GM19239 (cell line): ENCODE results near the gene NOLC1.
"Not testable (repeated sequence)": the region's sequence is repeated elsewhere in the genome, so short reads cannot be mapped to it uniquely, and the experiment has no call there.

ENCODE experiments used
- DNase-seq: peaks from one replicate; pipeline ENCODE4 v3.0.0; 2011; ENCODE audit warnings: low spot score; ENCODE audit not compliant: insufficient read length
- FAIRE-seq: peaks from 2 replicates; lab custom pipeline; 2011; peaks lifted over from hg19 to GRCh38; lab: Jason Lieb, UNC

NOLC1 gene

GRCh38 chr10:102150970-102151773 lies 1.0 kb upstream of the NOLC1 start:
- FAIRE-seq (no peak), DNase-seq (no peak)

- DNase-seq = no peak
- FAIRE-seq = no peak
Measured at GRCh38 chr10:102152545-102152890, 329 bp downstream of the NOLC1 start.

- FAIRE-seq = no peak
Measured at GRCh38 chr10:102153093-102153620, 968 bp downstream of the NOLC1 start.

GRCh38 chr10:102154466-102155116 lies 2.4 kb downstream of the NOLC1 start:
- FAIRE-seq = no peak
- no peak for DNase-seq

More at GRCh38 chr10:102153093-102153620, 968 bp downstream of the NOLC1 start:
- no peak for DNase-seq

- FAIRE-seq (no peak), DNase-seq (no peak)
Measured at GRCh38 chr10:102157224-102157623, 5.0 kb downstream of the NOLC1 start.

GRCh38 chr10:102159051-102159597 lies 6.9 kb downstream of the NOLC1 start:
- DNase-seq (no peak), FAIRE-seq (no peak)

GRCh38 chr10:102159831-102160230 lies 7.6 kb downstream of the NOLC1 start:
- no peak for FAIRE-seq

GRCh38 chr10:102163342-102163989 lies 11.3 kb downstream of the NOLC1 start:
- FAIRE-seq = no peak
- no peak for DNase-seq

More at GRCh38 chr10:102159831-102160230, 7.6 kb downstream of the NOLC1 start:
- no peak for DNase-seq

GRCh38 chr10:102167861-102168260 lies 15.7 kb downstream of the NOLC1 start:
- FAIRE-seq (no peak), DNase-seq (no peak)

- no peak for FAIRE-seq
Measured at GRCh38 chr10:102170602-102171001, 18.4 kb downstream of the NOLC1 start.

GRCh38 chr10:102172288-102172687 lies 20.1 kb downstream of the NOLC1 start:
- DNase-seq (no peak), FAIRE-seq (no peak)

More at GRCh38 chr10:102170602-102171001, 18.4 kb downstream of the NOLC1 start:
- no peak for DNase-seq

- FAIRE-seq = no peak
- DNase-seq = no peak
Measured at GRCh38 chr10:102175415-102175814, 23.2 kb downstream of the NOLC1 start.

GRCh38 chr10:102184606-102185005 lies 32.4 kb downstream of the NOLC1 start:
- FAIRE-seq (no peak), DNase-seq (no peak)

- FAIRE-seq (no peak), DNase-seq (no peak)
Measured at GRCh38 chr10:102185272-102185671, 33.1 kb downstream of the NOLC1 start.

- DNase-seq (no peak), FAIRE-seq (no peak)
Measured at GRCh38 chr10:102185811-102186527, 33.8 kb downstream of the NOLC1 start.

- DNase-seq (no peak), FAIRE-seq (no peak)
Measured at GRCh38 chr10:102188298-102188940, 36.2 kb downstream of the NOLC1 start.

GRCh38 chr10:102188941-102189898 lies 37.0 kb downstream of the NOLC1 start:
- FAIRE-seq = peak; percentile 76
- DNase-seq = not testable (repeated sequence)

GRCh38 chr10:102191956-102192355 lies 39.8 kb downstream of the NOLC1 start:
- no peak for FAIRE-seq

More at GRCh38 chr10:102191956-102192355, 39.8 kb downstream of the NOLC1 start:
- DNase-seq = no peak
